Measurements from ENCODE around the gene COL4A5.

The COL4A5 gene

GRCh38 chrX:108736509-108737479, 297.2 kb downstream of the COL4A5 start, which contains the start of gene IRS4:
IRS4 (minus strand) TSS chrX:108736563.
- H3K4me2 ChIP-seq (ENCODE audit: low read length) = no peak within 1 kb of the TSS
- H4K20me1 ChIP-seq (ENCODE audit: insufficient read depth, low read length) = no peaks in the 10 kb centered on the region
- no peak within 1 kb of the TSS for H3K27ac ChIP-seq (ENCODE audit: low read depth, low read length, poor library complexity, severe bottlenecking)
- no peak within 1 kb of the TSS for H3K4me3 ChIP-seq (ENCODE audit: low read depth, low read length, poor library complexity, severe bottlenecking)
- H3K9ac ChIP-seq (ENCODE audit: low read length) = no peak within 1 kb of the TSS
- H3K9me3 ChIP-seq (ENCODE audit: low read length) = no peaks in the 10 kb centered on the region
- no peaks in the 10 kb centered on the region for H3K9me2 ChIP-seq (ENCODE audit: low read depth, low read length)
- H3K4me1 ChIP-seq (ENCODE audit: insufficient read depth, low read length, severe bottlenecking) = no peaks in the 10 kb centered on the region
- H3F3A ChIP-seq (ENCODE audit: insufficient read depth, low read length) = no peaks in the 10 kb centered on the region
- no peak within 1 kb of the TSS for H2AFZ ChIP-seq (ENCODE audit: low read length)
- TF ChIP-seq EZH2 (IDR thresholded peaks at IDR 0.05; ENCODE audit: borderline replicate concordance, low read length) = no peak
- no peaks in the 10 kb centered on the region for H3K27me3 ChIP-seq (ENCODE audit: insufficient read depth, low read length)
- no peaks in the 10 kb centered on the region for H3K36me3 ChIP-seq (ENCODE audit: insufficient read depth, low read length)
- H3K79me2 ChIP-seq (ENCODE audit: insufficient read depth, low read length) = no peaks in the 10 kb centered on the region

DNA sequence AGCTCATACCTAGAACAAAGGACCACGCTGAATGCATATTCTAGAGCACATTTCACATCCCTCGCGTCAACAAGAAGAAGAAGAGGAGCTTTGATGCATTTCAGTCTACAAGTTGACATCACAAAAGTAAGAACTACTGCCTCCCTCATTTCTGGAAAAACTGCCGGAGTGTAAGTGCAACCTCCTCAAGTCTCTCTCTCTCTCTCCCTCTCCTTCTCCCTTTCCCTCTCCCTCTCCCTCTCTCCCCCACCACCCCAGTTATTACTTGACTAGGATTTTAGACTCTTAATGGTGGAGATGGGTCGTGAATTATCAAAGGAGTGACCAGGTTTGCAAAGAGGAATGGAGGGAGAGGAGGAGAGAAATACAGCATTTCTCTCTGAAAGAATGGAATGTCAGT, 298.1 kb downstream of the COL4A5 start:
- H3K36me3 ChIP-seq (ENCODE audit: insufficient read depth, low read length) = no peaks in the 10 kb centered on the region
- H3K79me2 ChIP-seq (ENCODE audit: insufficient read depth, low read length) = no peaks in the 10 kb centered on the region
- H3K27ac ChIP-seq (ENCODE audit: low read depth, low read length, poor library complexity, severe bottlenecking) = no peak overlapping the region
- H4K20me1 ChIP-seq (ENCODE audit: insufficient read depth, low read length) = no peaks in the 10 kb centered on the region
- no peaks in the 10 kb centered on the region for H3K27me3 ChIP-seq (ENCODE audit: insufficient read depth, low read length)
- H3K4me2 ChIP-seq (ENCODE audit: low read length) = no peak overlapping the region
- no peak for TF ChIP-seq EZH2 (IDR thresholded peaks at IDR 0.05; ENCODE audit: borderline replicate concordance, low read length)
- TF ChIP-seq, protein P1, sequence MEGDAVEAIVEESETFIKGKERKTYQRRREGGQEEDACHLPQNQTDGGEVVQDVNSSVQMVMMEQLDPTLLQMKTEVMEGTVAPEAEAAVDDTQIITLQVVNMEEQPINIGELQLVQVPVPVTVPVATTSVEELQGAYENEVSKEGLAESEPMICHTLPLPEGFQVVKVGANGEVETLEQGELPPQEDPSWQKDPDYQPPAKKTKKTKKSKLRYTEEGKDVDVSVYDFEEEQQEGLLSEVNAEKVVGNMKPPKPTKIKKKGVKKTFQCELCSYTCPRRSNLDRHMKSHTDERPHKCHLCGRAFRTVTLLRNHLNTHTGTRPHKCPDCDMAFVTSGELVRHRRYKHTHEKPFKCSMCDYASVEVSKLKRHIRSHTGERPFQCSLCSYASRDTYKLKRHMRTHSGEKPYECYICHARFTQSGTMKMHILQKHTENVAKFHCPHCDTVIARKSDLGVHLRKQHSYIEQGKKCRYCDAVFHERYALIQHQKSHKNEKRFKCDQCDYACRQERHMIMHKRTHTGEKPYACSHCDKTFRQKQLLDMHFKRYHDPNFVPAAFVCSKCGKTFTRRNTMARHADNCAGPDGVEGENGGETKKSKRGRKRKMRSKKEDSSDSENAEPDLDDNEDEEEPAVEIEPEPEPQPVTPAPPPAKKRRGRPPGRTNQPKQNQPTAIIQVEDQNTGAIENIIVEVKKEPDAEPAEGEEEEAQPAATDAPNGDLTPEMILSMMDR (IDR thresholded peaks at IDR 0.05; ENCODE audit: low read length) = no peak
- H2AFZ ChIP-seq (ENCODE audit: low read length) = no peak overlapping the region
- no peak overlapping the region for H3K4me3 ChIP-seq (ENCODE audit: low read depth, low read length, poor library complexity, severe bottlenecking)
- H3K9ac ChIP-seq (ENCODE audit: low read length) = no peak overlapping the region
- no peaks in the 10 kb centered on the region for H3K9me3 ChIP-seq (ENCODE audit: low read length)
- no peaks in the 10 kb centered on the region for H3F3A ChIP-seq (ENCODE audit: insufficient read depth, low read length)
- H3K9me2 ChIP-seq (ENCODE audit: low read depth, low read length) = no peaks in the 10 kb centered on the region
- H3K4me1 ChIP-seq (ENCODE audit: insufficient read depth, low read length, severe bottlenecking) = no peaks in the 10 kb centered on the region

GRCh38 chrX:108740299-108740774, 300.7 kb downstream of the COL4A5 start:
- no peak overlapping the region for H3K4me3 ChIP-seq (ENCODE audit: low read depth, low read length, poor library complexity, severe bottlenecking)

More at GRCh38 chrX:108740299-108740774, 300.7 kb downstream of the COL4A5 start:
- no peaks in the 10 kb centered on the region for H3K9me2 ChIP-seq (ENCODE audit: low read depth, low read length)
- no peaks in the 10 kb centered on the region for H3K36me3 ChIP-seq (ENCODE audit: insufficient read depth, low read length)
- no peaks in the 10 kb centered on the region for H4K20me1 ChIP-seq (ENCODE audit: insufficient read depth, low read length)
- H3K9me3 ChIP-seq (ENCODE audit: low read length) = no peaks in the 10 kb centered on the region
- H3K27ac ChIP-seq (ENCODE audit: low read depth, low read length, poor library complexity, severe bottlenecking) = no peak overlapping the region
- no peaks in the 10 kb centered on the region for H3K27me3 ChIP-seq (ENCODE audit: insufficient read depth, low read length)
- no peaks in the 10 kb centered on the region for H3F3A ChIP-seq (ENCODE audit: insufficient read depth, low read length)
- no peaks in the 10 kb centered on the region for H3K79me2 ChIP-seq (ENCODE audit: insufficient read depth, low read length)
- no peak overlapping the region for H3K4me2 ChIP-seq (ENCODE audit: low read length)
- no peaks in the 10 kb centered on the region for H3K4me1 ChIP-seq (ENCODE audit: insufficient read depth, low read length, severe bottlenecking)
- TF ChIP-seq, protein P1 (IDR thresholded peaks at IDR 0.05; ENCODE audit: low read length) = no peak
- TF ChIP-seq EZH2 (IDR thresholded peaks at IDR 0.05; ENCODE audit: borderline replicate concordance, low read length) = no peak
- H3K9ac ChIP-seq (ENCODE audit: low read length) = no peak overlapping the region
- H2AFZ ChIP-seq (ENCODE audit: low read length) = no peak overlapping the region
